GM19324 (cell line): Measurements from ENCODE around the gene MYLK3.
"Not testable (repeated sequence)": the region's sequence is repeated elsewhere in the genome, so short reads cannot be mapped to it uniquely, and the experiment has no call there.

Experiments
- ATAC-seq: cut with Tn5 transposase; IDR thresholded peaks from one replicate; pipeline ENCODE4 v1.9.1; 2021; ENCODE audit warnings: mild to moderate bottlenecking, moderate library complexity; ENCODE audit not compliant: unreplicated experiment, low FRiP score

Gene MYLK3

DNA sequence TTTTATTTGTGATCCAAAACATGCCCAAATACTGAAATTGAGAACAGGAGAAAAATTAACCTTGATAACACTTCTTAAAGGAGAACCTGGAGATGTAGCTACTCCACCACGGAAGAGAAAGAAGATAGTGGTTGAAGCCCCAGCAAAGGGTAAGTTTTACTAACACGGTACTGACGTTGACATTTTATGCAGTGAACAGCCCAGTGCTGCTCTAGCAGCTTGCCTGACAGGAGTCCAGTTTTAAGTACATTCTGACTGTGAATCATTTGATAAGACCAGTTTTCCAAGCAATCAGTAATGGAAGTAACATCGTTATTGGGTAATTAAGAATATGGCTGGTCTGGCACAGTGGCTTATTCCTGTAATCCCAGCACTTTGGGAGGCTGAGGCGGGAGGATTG, 52.2 kb downstream of the MYLK3 start:
- ATAC-seq, result no peak

DNA sequence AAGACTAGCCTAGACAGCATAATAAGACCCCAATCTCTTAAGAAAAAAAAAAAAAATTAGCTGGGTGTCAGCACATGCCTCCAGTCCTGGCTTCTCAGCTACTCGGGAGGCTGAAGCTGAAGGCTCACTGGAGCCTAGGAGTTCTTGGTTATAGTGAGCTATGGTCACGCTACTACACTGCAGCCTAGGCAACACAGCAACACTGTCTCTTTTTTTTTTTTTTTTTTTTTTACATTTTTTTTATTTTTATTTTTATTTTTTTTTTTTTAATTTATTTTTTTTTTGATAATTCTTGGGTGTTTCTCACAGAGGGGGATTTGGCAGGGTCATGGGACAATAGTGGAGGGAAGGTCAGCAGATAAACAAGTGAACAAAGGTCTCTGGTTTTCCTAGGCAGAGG, 54.5 kb downstream of the MYLK3 start:
- no peak for ATAC-seq

DNA sequence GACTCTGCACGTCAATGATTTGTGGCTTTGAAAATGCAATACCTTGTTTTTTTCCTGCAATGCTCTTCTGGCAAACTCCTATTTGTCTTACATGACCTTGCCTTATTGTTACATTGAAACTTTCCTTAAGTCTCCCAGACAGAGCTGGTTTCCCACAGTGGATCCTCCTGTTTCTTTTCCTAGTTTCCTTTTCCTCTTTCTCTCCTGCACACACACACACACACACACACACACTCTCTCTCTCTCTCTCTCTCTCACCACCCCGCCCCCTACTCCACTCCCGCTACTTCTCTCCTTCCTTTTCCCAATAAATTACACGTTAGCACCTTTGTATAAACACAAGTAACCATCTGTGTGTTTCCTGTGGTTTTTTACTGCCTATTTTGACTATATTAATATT, 56.4 kb downstream of the MYLK3 start:
- ATAC-seq, result no peak

- no peak for ATAC-seq
Observed at GRCh38 chr16:46690281-46691178, 57.6 kb downstream of the MYLK3 start.

DNA sequence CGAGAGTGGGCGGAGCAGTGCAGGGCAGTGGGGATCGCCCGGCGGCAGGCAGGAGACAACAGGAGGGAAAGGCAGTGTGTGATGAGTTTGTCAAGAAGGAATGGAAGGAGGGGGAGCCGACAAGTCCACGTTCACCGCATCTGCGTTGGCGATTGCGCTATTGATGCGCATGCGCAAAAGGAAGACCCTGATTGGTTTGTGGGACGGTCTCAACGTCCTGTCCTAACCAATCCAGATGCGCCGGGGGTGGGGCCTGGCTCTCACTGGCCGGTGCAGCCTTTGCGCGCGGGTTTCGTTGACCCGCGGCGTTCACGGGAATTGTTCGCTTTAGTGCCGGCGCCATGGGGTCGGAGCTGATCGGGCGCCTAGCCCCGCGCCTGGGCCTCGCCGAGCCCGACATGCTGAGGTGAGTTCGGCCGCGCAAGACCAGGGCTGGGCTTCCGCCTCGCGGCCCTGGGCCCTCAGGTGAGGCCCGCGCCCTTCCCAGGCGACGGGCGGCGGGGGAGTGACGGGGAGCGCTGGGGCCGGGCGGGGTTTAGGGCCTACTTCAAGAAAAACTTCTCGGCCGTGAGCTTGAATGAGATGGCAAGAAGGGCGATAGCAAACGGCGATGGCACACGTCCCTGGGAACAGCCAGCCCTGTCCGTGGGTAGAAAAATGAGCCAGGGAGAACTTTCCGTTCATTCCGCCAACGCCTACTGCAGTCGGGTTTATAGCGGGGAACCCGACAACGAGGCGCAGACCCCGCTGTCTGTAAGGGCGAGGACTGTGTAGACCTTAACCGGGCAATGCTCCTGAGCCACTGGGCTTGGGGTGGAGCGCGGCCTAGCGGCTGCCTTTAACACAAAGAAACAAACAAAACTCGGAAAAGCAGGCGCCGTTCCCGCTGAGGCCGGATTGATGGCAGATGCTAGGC, 58.5 kb downstream of the MYLK3 start, which contains the start of gene ORC6:
Gene ORC6, plus strand, starts transcription at position 295 of the 916 bp plus-strand sequence. Its CDS starts 47 bp downstream, at position 342.
- ATAC-seq, result peak; percentile 86

GRCh38 chr16:46688654-46689364, 59.3 kb downstream of the MYLK3 start, which contains the start of gene VPS35:
VPS35 (minus strand) TSS chr16:46689178; CDS start chr16:46689133, 45 bp downstream.
- ATAC-seq, result peak; percentile 93

DNA sequence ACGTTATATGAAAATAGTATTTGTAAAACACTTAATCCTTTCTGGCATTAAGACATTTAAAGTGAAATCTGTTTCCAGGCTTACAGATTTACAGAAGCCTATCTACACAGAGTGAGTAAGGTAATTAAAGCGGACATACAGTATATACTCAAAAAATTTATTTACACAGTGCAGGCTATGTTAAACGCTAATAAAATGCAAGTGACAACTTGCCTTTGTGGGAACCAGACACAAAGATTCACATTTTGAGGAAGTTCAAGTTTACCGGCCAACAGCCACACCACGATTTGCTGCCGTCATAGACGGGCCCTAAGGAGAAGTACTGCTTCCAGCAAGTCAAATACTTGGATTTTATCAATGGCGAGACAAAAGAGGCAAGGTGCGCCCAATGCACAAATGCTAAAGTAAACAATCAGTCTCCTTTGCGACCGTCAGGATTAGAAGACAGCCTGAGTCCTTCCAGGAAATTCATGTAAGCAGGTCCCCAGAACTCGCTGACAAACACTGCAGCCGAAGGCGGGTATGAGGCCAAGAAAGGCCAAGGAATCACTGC, 60.0 kb downstream of the MYLK3 start:
- no peak for ATAC-seq

- no peak for ATAC-seq
Observed at GRCh38 chr16:46687486-46687885, 60.7 kb downstream of the MYLK3 start.

- no peak for ATAC-seq
Observed at GRCh38 chr16:46686815-46687473, 61.2 kb downstream of the MYLK3 start.

GRCh38 chr16:46681867-46682266, 66.3 kb downstream of the MYLK3 start:
- not testable (repeated sequence) for ATAC-seq

GRCh38 chr16:46677943-46678342, 70.2 kb downstream of the MYLK3 start:
- not testable (repeated sequence) for ATAC-seq

- peak; percentile 54 for ATAC-seq
Observed at GRCh38 chr16:46673320-46674013, 74.7 kb downstream of the MYLK3 start.

DNA sequence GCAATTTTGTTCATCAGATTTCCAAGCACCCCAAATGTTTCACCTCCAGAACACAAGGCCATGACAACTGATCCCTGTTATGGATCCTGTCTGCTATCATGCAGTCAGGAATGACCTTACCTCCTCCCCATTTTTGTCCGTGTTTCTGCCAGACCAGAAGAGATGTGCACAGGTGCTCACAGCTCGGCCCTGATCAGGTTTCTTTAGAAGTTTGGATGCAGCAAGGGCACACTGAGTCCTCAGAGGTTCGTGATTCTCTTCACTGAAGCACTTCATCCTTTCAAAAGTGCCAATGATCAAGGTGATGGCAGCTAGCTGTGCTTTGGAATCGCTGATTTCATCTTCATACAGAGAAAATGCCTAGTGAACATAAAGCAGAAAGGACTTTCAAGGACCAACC, 86.0 kb downstream of the MYLK3 start:
- no peak for ATAC-seq

DNA sequence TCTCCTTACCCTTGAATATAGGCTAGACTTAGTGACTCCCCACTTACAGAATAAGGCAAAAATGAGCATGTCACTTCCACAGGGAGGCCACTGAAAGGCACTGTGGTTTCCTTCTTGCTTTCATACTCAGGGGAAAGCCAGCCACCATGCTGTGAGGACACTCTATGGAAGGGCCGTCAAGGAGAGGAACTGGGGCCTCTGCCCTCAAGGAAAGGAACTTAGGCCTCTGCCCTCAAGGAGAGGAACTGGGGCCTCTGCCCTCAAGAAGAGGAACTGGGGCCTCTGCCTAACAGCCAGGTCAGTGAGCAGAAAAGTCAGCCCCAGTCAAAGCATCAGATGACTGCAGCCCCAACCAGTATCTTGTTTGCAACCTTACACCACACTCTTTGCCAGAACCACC, 89.2 kb downstream of the MYLK3 start:
- peak; percentile 90 for ATAC-seq
